ENCODE measurements around the gene MCHR1. TPM values are rescaled to one million over a fixed set of nuclear protein-coding genes. Genes with fewer than 3 reads are reported as not detected.

The MCHR1 gene
- total and polyA plus RNA-seq, 2 of the 13 experiments (the other 11 are each of a cell fraction or from before 2014, with no cell fraction given): 0.40 to 0.83 TPM

DNA sequence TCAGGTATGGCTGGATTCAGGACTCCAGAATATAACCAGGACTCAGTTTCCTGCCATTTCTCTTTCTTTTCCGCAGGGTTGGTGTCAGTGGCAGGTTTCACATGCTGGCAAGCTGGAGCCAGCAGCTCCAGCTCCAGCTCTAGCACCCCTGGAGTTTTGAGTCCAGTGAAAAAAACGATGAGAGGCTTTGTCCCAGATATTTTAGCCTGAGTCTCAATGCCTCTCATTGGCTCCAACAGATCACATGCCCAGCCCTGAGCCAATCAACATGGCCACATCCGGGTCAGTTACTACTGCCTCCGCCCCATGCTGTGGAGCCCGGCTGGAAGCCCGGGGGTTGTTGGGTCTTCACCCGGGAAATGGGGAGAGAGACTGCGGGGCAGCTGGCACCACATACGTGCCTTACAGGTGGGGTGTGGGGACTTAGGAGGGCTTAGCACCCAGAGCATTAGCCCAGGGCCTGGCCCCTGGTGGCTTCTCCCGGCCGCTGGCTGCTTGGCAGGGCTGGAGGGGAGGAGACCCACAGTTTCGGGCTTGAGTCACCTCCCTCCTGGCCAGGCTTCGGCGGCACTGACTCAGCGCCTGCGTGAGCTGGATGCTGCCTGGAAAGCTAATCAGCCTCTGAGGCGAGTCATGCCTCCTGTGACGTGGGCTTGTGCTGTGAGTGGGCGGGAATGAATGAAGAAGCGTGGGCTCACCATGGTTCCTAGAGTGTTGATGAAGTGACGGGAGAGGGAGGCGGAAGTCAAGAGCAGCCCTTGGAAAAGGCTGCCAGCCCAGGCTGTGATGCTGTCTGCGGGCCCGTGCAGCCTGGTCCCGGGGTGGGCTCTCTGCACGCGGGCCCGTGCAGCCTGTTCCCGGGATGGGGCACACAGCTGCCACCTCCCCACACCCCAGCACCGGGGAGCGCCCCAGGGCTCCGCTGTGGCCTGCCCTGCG is 27.5 kb upstream of the MCHR1 start (continued):
- TF ChIP-seq ZNF260 (CRISPR knock-in tag; IDR thresholded peaks at IDR 0.05; ENCODE audit: borderline replicate concordance, low read depth) (no peak), JUN (CRISPR knock-in tag; IDR thresholded peaks at IDR 0.05) (no peak; the same call in 1 of the 2 replicates), ZNF503 (CRISPR knock-in tag; IDR thresholded peaks at IDR 0.05) (0 out of 2 replicates have a peak, but pooled peaks have one; percentile 54), NFIB (CRISPR knock-in tag; IDR thresholded peaks at IDR 0.05; ENCODE audit: borderline replicate concordance) (no peak), KLF9 (CRISPR knock-in tag; IDR thresholded peaks at IDR 0.05; ENCODE audit: low read depth) (no peak), ZNF678 (CRISPR knock-in tag; IDR thresholded peaks at IDR 0.05) (peak; percentile 75), SMARCC2 (IDR thresholded peaks at IDR 0.05) (no peak), SOX6 (IDR thresholded peaks at IDR 0.05) (no peak), SOX6 (CRISPR knock-in tag; IDR thresholded peaks at IDR 0.05) (peak; percentile 51), ZFP36L2 (CRISPR knock-in tag; IDR thresholded peaks at IDR 0.05) (peak; percentile 64; the same call in 1 of the 2 replicates), CHD2 (IDR thresholded peaks at IDR 0.05; ENCODE audit: low read depth, low read length) (no peak), ZNF710 (CRISPR knock-in tag; IDR thresholded peaks at IDR 0.05; ENCODE audit: borderline replicate concordance) (peak; percentile 24; the same call in 1 of the 2 replicates)
- TF ChIP-seq, protein P1, sequence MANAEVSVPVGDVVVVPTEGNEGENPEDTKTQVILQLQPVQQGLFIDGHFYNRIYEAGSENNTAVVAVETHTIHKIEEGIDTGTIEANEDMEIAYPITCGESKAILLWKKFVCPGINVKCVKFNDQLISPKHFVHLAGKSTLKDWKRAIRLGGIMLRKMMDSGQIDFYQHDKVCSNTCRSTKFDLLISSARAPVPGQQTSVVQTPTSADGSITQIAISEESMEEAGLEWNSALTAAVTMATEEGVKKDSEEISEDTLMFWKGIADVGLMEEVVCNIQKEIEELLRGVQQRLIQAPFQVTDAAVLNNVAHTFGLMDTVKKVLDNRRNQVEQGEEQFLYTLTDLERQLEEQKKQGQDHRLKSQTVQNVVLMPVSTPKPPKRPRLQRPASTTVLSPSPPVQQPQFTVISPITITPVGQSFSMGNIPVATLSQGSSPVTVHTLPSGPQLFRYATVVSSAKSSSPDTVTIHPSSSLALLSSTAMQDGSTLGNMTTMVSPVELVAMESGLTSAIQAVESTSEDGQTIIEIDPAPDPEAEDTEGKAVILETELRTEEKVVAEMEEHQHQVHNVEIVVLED (CRISPR knock-in tag; IDR thresholded peaks at IDR 0.05; ENCODE audit: borderline replicate concordance): no peak
- TF ChIP-seq, protein P2, sequence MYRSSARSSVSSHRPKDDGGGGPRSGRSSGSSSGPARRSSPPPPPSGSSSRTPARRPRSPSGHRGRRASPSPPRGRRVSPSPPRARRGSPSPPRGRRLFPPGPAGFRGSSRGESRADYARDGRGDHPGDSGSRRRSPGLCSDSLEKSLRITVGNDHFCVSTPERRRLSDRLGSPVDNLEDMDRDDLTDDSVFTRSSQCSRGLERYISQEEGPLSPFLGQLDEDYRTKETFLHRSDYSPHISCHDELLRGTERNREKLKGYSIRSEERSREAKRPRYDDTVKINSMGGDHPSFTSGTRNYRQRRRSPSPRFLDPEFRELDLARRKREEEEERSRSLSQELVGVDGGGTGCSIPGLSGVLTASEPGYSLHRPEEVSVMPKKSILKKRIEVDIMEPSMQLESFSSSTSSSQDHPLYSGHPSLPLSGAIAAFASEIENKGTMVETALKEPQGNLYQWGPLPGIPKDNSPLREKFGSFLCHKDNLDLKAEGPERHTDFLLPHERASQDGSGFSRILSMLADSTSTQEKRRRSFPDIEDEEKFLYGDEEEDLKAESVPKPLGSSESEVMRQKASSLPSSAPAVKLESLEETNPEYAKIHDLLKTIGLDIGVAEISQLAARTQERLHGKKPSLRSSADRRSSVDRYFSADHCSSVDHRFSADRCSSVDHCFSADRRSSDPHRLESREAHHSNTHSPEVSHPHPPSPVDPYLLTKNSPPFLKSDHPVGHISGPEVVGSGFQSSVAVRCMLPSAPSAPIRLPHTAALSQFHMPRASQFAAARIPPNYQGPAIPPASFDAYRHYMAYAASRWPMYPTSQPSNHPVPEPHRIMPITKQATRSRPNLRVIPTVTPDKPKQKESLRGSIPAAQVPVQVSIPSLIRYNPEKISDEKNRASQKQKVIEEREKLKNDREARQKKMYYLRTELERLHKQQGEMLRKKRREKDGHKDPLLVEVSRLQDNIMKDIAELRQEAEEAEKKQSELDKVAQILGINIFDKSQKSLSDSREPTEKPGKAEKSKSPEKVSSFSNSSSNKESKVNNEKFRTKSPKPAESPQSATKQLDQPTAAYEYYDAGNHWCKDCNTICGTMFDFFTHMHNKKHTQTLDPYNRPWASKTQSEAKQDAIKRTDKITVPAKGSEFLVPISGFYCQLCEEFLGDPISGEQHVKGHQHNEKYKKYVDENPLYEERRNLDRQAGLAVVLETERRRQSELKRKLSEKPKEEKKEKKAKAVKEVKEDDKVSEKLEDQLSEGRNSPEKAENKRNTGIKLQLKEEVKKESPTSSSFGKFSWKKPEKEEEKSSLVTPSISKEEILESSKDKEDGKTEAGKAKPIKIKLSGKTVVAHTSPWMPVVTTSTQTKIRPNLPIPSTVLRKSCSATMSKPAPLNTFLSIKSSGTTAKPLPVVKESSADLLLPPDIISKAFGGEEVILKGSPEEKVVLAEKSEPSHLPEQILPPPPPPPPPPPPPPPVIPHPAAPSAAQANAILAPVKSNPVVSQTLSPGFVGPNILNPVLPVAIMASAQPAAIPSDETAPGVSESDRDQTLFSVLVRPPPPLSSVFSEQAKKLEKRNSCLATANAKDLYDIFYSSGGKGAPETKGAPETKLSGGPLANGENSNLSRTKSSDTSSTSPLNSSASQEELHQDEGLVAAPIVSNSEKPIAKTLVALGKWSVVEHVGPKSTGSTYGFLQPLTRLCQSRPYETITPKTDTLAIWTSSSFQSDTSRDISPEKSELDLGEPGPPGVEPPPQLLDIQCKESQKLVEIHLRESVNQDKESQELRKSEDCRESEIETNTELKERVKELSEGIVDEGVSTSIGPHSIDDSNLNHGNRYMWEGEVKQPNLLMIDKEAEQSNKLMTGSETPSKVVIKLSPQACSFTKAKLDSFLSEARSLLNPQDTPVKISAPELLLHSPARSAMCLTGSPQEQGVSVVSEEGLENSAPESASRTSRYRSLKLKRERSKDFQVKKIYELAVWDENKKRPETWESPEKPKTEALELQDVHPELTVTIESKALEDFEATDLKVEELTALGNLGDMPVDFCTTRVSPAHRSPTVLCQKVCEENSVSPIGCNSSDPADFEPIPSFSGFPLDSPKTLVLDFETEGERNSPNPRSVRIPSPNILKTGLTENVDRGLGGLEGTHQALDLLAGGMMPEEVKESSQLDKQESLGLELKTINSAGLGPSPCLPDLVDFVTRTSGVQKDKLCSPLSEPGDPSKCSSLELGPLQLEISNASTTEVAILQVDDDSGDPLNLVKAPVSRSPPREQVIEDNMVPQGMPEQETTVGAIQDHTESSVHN (CRISPR knock-in tag; IDR thresholded peaks at IDR 0.05): peak; percentile 58; the same call in 1 of the 2 replicates

Data from HepG2 (cell line).